NB4 (cell line): ENCODE measurements around the gene SGMS1.

Source experiments
- CTCF ChIP-seq: IDR thresholded peaks from one replicate; pipeline ENCODE4 v1.5.1; 2012; ENCODE audit warnings: low read depth, low read length
- MAX ChIP-seq: IDR thresholded peaks from 2 replicates; pipeline ENCODE4 v1.6.1; 2011; ENCODE audit warnings: low read depth, low read length
- POLR2A ChIP-seq: IDR thresholded peaks from 2 replicates; pipeline ENCODE4 v1.6.1; 2011; ENCODE audit warnings: mild to moderate bottlenecking; ENCODE audit not compliant: insufficient read length; ENCODE audit errors: extremely low read depth

- TF ChIP-seq CTCF (no peak), MAX (no peak), POLR2A (no peak)
These were observed 16.5 kb upstream of the SGMS1 start for GRCh38 chr10:50640238-50640637.
